Endothelial cell of umbilical vein (primary cell): ENCODE measurements around the gene APOC1. TPM values are rescaled to one million over a fixed set of nuclear protein-coding genes. Genes with fewer than 3 reads are reported as not detected.
"Not testable (repeated sequence)": the region's sequence is repeated elsewhere in the genome, so short reads cannot be mapped to it uniquely, and the experiment has no call there.

Source experiments
- BruUV-seq: library from RNA; stranded (reverse); fragments of 400-500 nt; replicated peaks from 2 replicates; lab custom pipeline; 2021; lab: Mats Ljungman, UMichigan
- CTCF ChIA-PET: fragments of 300-600, 350-600 bp; sonication (Branson Sonifier 250); formaldehyde crosslinking; loops from one replicate; lab custom pipeline; 2021; ENCODE audit warnings: antibody characterized with exemption, inconsistent platforms; lab: Charles Lee
- POLR2A ChIA-PET: fragments of 300-600, 350-600 bp; sonication (Branson Sonifier 250); formaldehyde crosslinking; loops from one replicate; lab custom pipeline; 2021; ENCODE audit warnings: antibody characterized with exemption, inconsistent platforms; lab: Charles Lee
- DNase-seq: peaks from one replicate; pipeline ENCODE4 v3.0.0-alpha.2; 2011; ENCODE audit warnings: low read depth, low spot score
- FAIRE-seq: peaks from 2 replicates; lab custom pipeline; 2011; peaks lifted over from hg19 to GRCh38; lab: Jason Lieb, UNC
- H2AFZ ChIP-seq: 2 replicates; pipeline ENCODE4 v1.6.0; 2012; ENCODE audit warnings: low read depth, low read length, control low read depth, inconsistent platforms
- H3K27ac ChIP-seq: 2 replicates; pipeline ENCODE4 v1.5.1; 2011; ENCODE audit warnings: low read depth, mild to moderate bottlenecking, control low read depth, low read length, moderate library complexity; ENCODE audit not compliant: insufficient read depth
- H3K27me3 ChIP-seq, 2 experiments: 2 replicates each; pipeline versions ENCODE4 v1.6.0 to v1.6.1; 2011; ENCODE audit warnings: low read length in 2 of 2, mixed read lengths in 1 of 2; ENCODE audit not compliant: control insufficient read depth in 2 of 2, insufficient read depth in 2 of 2
- H3K36me3 ChIP-seq, 2 experiments: 2 replicates in 1 of 2; 3 replicates in 1 of 2; pipeline ENCODE4 v1.5.1; 2011; ENCODE audit warnings: low read length in 2 of 2, mild to moderate bottlenecking in 1 of 2, moderate library complexity in 1 of 2; ENCODE audit not compliant: control insufficient read depth in 2 of 2, insufficient read depth in 2 of 2; ENCODE audit errors: extremely low read depth in 1 of 2
- H3K4me1 ChIP-seq: 3 replicates; pipeline ENCODE4 v1.5.1; 2011; ENCODE audit warnings: mild to moderate bottlenecking, low read length; ENCODE audit not compliant: control insufficient read depth, insufficient read depth; ENCODE audit errors: extremely low read depth
- H3K4me2 ChIP-seq: 2 replicates; pipeline ENCODE4 v1.6.1; 2011; ENCODE audit warnings: low read length, control low read depth, mixed read lengths; ENCODE audit not compliant: insufficient read depth
- H3K4me3 ChIP-seq, 3 experiments: fragments of 200-600 bp in 1 of 3; sonication (generic), shearing (Covaris generic) in 1 of 3; replicated peaks in 1 of 3; 2 replicates each; pipeline ENCODE4 v1.5.1; 2011 to 2016; ENCODE audit warnings: control low read depth in 3 of 3, low read length in 3 of 3, mild to moderate bottlenecking in 2 of 3, inconsistent platforms in 1 of 3, low read depth in 1 of 3, moderate library complexity in 1 of 3; ENCODE audit not compliant: insufficient read depth in 1 of 3
- H3K79me2 ChIP-seq: 2 replicates; pipeline ENCODE4 v1.6.0; 2012; ENCODE audit warnings: low read length, inconsistent platforms; ENCODE audit not compliant: control insufficient read depth, insufficient read depth
- H3K9ac ChIP-seq: replicated peaks from 2 replicates; pipeline ENCODE3; 2011; ENCODE audit warnings: low read length, control low read depth; ENCODE audit not compliant: insufficient read depth; ENCODE audit errors: extremely low read depth
- H3K9me1 ChIP-seq: replicated peaks from 3 replicates; pipeline ENCODE4 v1.6.0; 2011; ENCODE audit warnings: mild to moderate bottlenecking, low read length; ENCODE audit not compliant: control insufficient read depth, insufficient read depth; ENCODE audit errors: extremely low read depth
- H3K9me3 ChIP-seq: replicated peaks from 2 replicates; pipeline ENCODE4 v1.5.1; 2012; ENCODE audit warnings: low read length, inconsistent platforms; ENCODE audit not compliant: control insufficient read depth, insufficient read depth
- H4K20me1 ChIP-seq: replicated peaks from 2 replicates; pipeline ENCODE3; 2011; ENCODE audit warnings: mild to moderate bottlenecking, low read length; ENCODE audit not compliant: control insufficient read depth, insufficient read depth; ENCODE audit errors: extremely low read depth
- FOS ChIP-seq: IDR thresholded peaks from 2 replicates; pipeline ENCODE4 v1.6.1; 2011; ENCODE audit warnings: mild to moderate bottlenecking, low read length, moderate library complexity, borderline replicate concordance; ENCODE audit not compliant: insufficient read depth
- GATA2 ChIP-seq: IDR thresholded peaks from 2 replicates; pipeline ENCODE4 v1.7.0; 2011; ENCODE audit warnings: low read depth, mild to moderate bottlenecking, moderate library complexity, mixed read lengths, low read length; ENCODE audit not compliant: insufficient read length, insufficient read depth
- JUN ChIP-seq: IDR thresholded peaks from 2 replicates; pipeline ENCODE4 v1.6.1; 2011; ENCODE audit warnings: borderline replicate concordance, low read depth; ENCODE audit not compliant: insufficient read length, insufficient read depth
- POLR2AphosphoS5 ChIP-seq: IDR thresholded peaks from 2 replicates; pipeline ENCODE4 v1.6.1; 2012; ENCODE audit warnings: low read depth, mild to moderate bottlenecking, control low read depth, low read length, moderate library complexity; ENCODE audit not compliant: insufficient read depth
- dilution Hi-C: fragments of 300-500 bp; cut with MboI; formaldehyde crosslinking; loops from one replicate; pipeline ENCODE4 v1.15.0; 2019; ENCODE audit warnings: low sequenced_read_pairs; ENCODE audit not compliant: extremely low pct_ligation_motif_present
- intact Hi-C: fragments of 100-400 bp; cut with micrococcal nuclease; formaldehyde crosslinking; loops from one replicate; pipeline ENCODE4 v1.10.0; 2022
- polyA plus RNA-seq, 4 experiments: library from polyadenylated mRNA; depleted of rRNA in 3 of 4; stranded (reverse) in 3 of 4; unstranded in 1 of 4; fragments of >200 nt; gene quantifications; 2 replicates each; pipeline versions ENCODE4 v1.2.1 to v1.2.3, GENCODE V29; 2011 to 2012; ENCODE audit warnings: missing spikeins in 1 of 4
- total RNA-seq: library from RNA; stranded (reverse); gene quantifications from 2 replicates; pipeline ENCODE4 v1.2.3, GENCODE V29; 2021

Gene APOC1
- total and polyA plus RNA-seq, 2 donors (not counting 3 experiments of a cell fraction or from before 2014, with no cell fraction given), result 5.0 to 18.5 TPM

GRCh38 chr19:44912854-44913253 is 1.6 kb upstream of the APOC1 start:
- Histone ChIP-seq H3K27ac (no peak overlapping the region), H2AFZ (no peak overlapping the region), H3K27me3 (no peaks in the 10 kb centered on the region), H3K9me3 (no peaks in the 10 kb centered on the region), H3K9me1 (no peaks in the 10 kb centered on the region), H3K4me3 (no peak overlapping the region), H3K36me3 (no peaks in the 10 kb centered on the region), H3K4me1 (peaks cover 10% of the 10 kb centered on the region), H4K20me1 (no peaks in the 10 kb centered on the region), H3K4me2 (no peak overlapping the region), H3K9ac (no peak overlapping the region), H3K79me2 (no peaks in the 10 kb centered on the region)
- no peak for TF ChIP-seq POLR2AphosphoS5
- no peak for TF ChIP-seq JUN
- no peak for TF ChIP-seq FOS
- no peak for TF ChIP-seq GATA2
- DNase-seq (no peak), FAIRE-seq (no peak)
- BruUV-seq, result no TSS peak
- dilution Hi-C loops (no loop called here), intact Hi-C loops (no loop called here)
- ChIA-PET POLR2A (no interaction called here), CTCF (interaction anchor here (2.0 kb wide), 1 partner anchor 9 kb away, joined by 7 read pairs; no protein-coding TSS in a partner anchor)

- FAIRE-seq, dilution Hi-C loops, intact Hi-C loops, H3K79me2 ChIP-seq, H3K4me3 ChIP-seq, H3K9me3 ChIP-seq, H3K9me1 ChIP-seq, H3K27ac ChIP-seq, H3K4me2 ChIP-seq, H3K27me3 ChIP-seq, POLR2A ChIA-PET, H3K4me1 ChIP-seq, DNase-seq, H3K9ac ChIP-seq, H3K36me3 ChIP-seq, H4K20me1 ChIP-seq: not testable (repeated sequence)
- CTCF ChIA-PET, result interaction anchor here (1.5 to 2.0 kb wide), 2 partner anchors 8 to 10 kb away, joined by 7 to 11 read pairs; partner anchors contain the start of gene APOE
- TSS peak; percentile 14 for BruUV-seq
- peak overlapping the region; percentile 46 for H2AFZ ChIP-seq
These were observed 636 bp upstream of the APOC1 start for GRCh38 chr19:44913512-44914432.
